CD8-positive, alpha-beta memory T cell (primary cell): Measurements from ENCODE around the gene CRYGN. TPM values are rescaled to one million over a fixed set of nuclear protein-coding genes. Genes with fewer than 3 reads are reported as not detected.

Experiments
- CTCF ChIA-PET: fragments of 350-600 bp; sonication (Branson Sonifier 250); formaldehyde crosslinking; loops from one replicate; lab custom pipeline; 2021; ENCODE audit warnings: antibody characterized with exemption; lab: Charles Lee
- POLR2A ChIA-PET: fragments of 350-600 bp; sonication (Branson Sonifier 250); formaldehyde crosslinking; loops from one replicate; lab custom pipeline; 2021; ENCODE audit warnings: antibody characterized with exemption; lab: Charles Lee
- DNase-seq, 5 donors: peaks; one replicate each; pipeline versions ENCODE4 v3.0.0 to v3.0.0-alpha.2; 2020 to 2022; ENCODE audit warnings: mixed read lengths in 1 of 5
- H3K27ac ChIP-seq: one replicate; pipeline ENCODE4 v1.7.0; 2013; ENCODE audit warnings: low read depth, mild to moderate bottlenecking, low read length, moderate library complexity
- H3K27me3 ChIP-seq: 2 replicates; pipeline ENCODE4 v1.7.0; 2013; ENCODE audit warnings: low read length, mild to moderate bottlenecking; ENCODE audit not compliant: insufficient read depth, poor library complexity, severe bottlenecking
- H3K36me3 ChIP-seq: 2 replicates; pipeline ENCODE4 v1.7.0; 2013; ENCODE audit warnings: mild to moderate bottlenecking, low read length, moderate library complexity; ENCODE audit not compliant: insufficient read depth
- H3K4me1 ChIP-seq: 2 replicates; pipeline ENCODE4 v1.7.0; 2013; ENCODE audit warnings: mild to moderate bottlenecking, low read length, moderate library complexity; ENCODE audit not compliant: insufficient read depth
- H3K4me3 ChIP-seq: 2 replicates; pipeline ENCODE4 v1.7.0; 2013; ENCODE audit warnings: mild to moderate bottlenecking, low read length
- H3K9me3 ChIP-seq: 2 replicates; pipeline ENCODE4 v1.7.0; 2013; ENCODE audit warnings: mild to moderate bottlenecking, low read length
- H3K27ac Mint-ChIP-seq, 8 donors: one replicate each; pipeline ENCODE4 v1.8.0; 2020 to 2021; ENCODE audit warnings: mixed read lengths in 8 of 8, mild to moderate bottlenecking in 6 of 8, inconsistent platforms in 3 of 8, moderate library complexity in 3 of 8
- H3K27me3 Mint-ChIP-seq, 2 donors: one replicate each; pipeline ENCODE4 v1.8.0; 2020 to 2021; ENCODE audit warnings: mixed read lengths in 2 of 2, mild to moderate bottlenecking in 1 of 2, moderate library complexity in 1 of 2
- H3K36me3 Mint-ChIP-seq, 3 donors: one replicate each; pipeline ENCODE4 v1.8.0; 2020 to 2021; ENCODE audit warnings: mixed read lengths in 3 of 3, inconsistent platforms in 1 of 3, mild to moderate bottlenecking in 1 of 3
- H3K4me1 Mint-ChIP-seq, 3 donors: one replicate each; pipeline ENCODE4 v1.8.0; 2020 to 2021; ENCODE audit warnings: mixed read lengths in 3 of 3, inconsistent platforms in 1 of 3, mild to moderate bottlenecking in 1 of 3
- H3K4me3 Mint-ChIP-seq, 7 donors: one replicate each; pipeline ENCODE4 v1.8.0; 2020 to 2021; ENCODE audit warnings: mixed read lengths in 7 of 7, mild to moderate bottlenecking in 6 of 7, moderate library complexity in 4 of 7, inconsistent platforms in 2 of 7
- H3K9me3 Mint-ChIP-seq, 5 donors: one replicate each; pipeline ENCODE4 v1.8.0; 2020 to 2022; ENCODE audit warnings: mixed read lengths in 5 of 5, mild to moderate bottlenecking in 3 of 5, moderate library complexity in 2 of 5, inconsistent platforms in 1 of 5
- polyA plus RNA-seq: library from polyadenylated mRNA; unstranded; fragments of 300-500 nt; fragmentation: Illumina TruSeq; gene quantifications from one replicate; pipeline ENCODE4 v1.2.3, GENCODE V29; 2021
- total RNA-seq, 2 experiments: library from RNA; stranded (reverse); gene quantifications; one replicate each; pipeline ENCODE4 v1.2.3, GENCODE V29; 2021

The CRYGN gene
- total and polyA plus RNA-seq, 3 experiments from 2014 or later: 0.41 TPM; not detected in 2

DNA sequence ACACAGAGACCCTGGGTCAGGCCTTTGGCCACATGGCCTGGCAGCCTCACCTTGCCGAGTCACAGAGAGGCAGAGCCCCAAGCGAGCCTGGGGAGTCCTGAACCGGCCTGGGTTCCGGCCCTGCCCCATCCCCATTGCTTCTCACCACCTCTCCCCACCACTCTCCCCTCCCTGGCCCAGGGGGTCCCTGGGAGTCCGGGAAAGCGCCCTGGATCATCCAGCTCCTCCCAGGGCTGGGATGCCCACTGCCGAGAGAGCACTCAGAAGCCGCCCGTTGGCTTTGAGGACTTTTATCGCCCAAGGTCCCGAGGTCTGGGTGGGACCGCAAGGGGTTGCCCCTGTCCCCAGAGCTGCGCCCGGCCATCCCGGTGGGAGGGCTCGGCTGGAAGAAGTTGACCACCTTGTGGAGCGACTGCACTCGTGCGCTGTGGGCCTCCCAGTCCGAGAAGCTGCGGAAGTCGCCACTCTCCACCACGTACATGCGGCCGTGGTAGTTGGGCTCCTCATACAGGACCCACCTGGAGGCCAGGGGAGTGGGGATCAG lies 8.1 kb downstream of the CRYGN start:
- CTCF ChIA-PET: interaction anchor here (1.4 to 3.6 kb wide), 4 partner anchors 8 to 63 kb away, joined by 4 to 17 read pairs (median 6); partner anchors contain the start of gene CRYGN
- no peaks in the 10 kb centered on the region for H3K9me3 ChIP-seq
- peaks cover 71% of the 10 kb centered on the region for H3K4me1 ChIP-seq
- H3K36me3 ChIP-seq: no peaks in the 10 kb centered on the region
- Mint-ChIP-seq H3K4me3 (peak overlapping the region in 2 of 7 donors; percentile 13 to 19), H3K4me1 (peaks cover 45 to 62% (median 46%) of the 10 kb centered on the region in 3 donors), H3K36me3 (no peaks in the 10 kb centered on the region), H3K27me3 (no peaks in the 10 kb centered on the region), H3K27ac (peak overlapping the region in 3 of 8 donors; percentile 39 to 84 (median 57)), H3K9me3 (no peaks in the 10 kb centered on the region)
- no peak for DNase-seq
- H3K4me3 ChIP-seq: no peak overlapping the region
- H3K27me3 ChIP-seq: no peaks in the 10 kb centered on the region
- POLR2A ChIA-PET: no interaction called here
- H3K27ac ChIP-seq: no peak overlapping the region

DNA sequence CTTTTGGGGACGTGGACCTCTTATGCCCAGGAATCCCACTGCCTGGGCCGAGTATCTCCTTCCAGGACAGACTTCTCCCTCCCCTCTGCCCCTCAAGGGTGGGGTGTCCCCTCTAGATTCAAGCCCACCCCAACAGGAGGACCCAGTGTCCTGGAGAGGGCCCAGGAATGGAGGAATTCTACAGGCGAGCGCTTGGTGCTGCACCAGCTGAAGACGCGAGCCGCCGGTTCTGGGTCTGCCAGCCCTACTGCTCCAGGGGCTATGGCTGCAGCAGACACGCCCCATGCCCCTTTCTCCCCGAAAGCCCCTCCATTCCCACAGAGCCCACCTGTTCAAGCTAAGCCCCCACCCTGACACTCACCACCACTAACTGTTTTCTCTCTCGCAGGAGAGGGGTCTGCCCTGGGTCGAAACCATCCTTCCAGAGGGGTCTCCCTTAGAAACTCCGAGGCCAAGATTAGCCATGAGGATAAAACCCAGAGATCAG lies 8.6 kb downstream of the CRYGN start:
- peaks cover 44 to 62% (median 45%) of the 10 kb centered on the region in 3 donors for H3K4me1 Mint-ChIP-seq
- H3K4me3 Mint-ChIP-seq: peak overlapping the region in 2 of 7 donors; percentile 13 to 19
- no peak overlapping the region for H3K4me3 ChIP-seq
- H3K27ac Mint-ChIP-seq: peak overlapping the region in 5 of 8 donors; percentile 36 to 84 (median 55)
- H3K9me3 ChIP-seq: no peaks in the 10 kb centered on the region
- ChIA-PET POLR2A (no interaction called here), CTCF (interaction anchor here (1.4 to 3.6 kb wide), 3 partner anchors 9 to 79 kb away, joined by 4 to 17 read pairs (median 5); partner anchors contain the start of gene CRYGN)
- H3K27ac ChIP-seq: no peak overlapping the region
- H3K27me3 Mint-ChIP-seq: no peaks in the 10 kb centered on the region
- H3K27me3 ChIP-seq: no peaks in the 10 kb centered on the region
- no peaks in the 10 kb centered on the region for H3K9me3 Mint-ChIP-seq
- no peaks in the 10 kb centered on the region for H3K36me3 ChIP-seq
- no peaks in the 10 kb centered on the region for H3K36me3 Mint-ChIP-seq
- peaks cover 76% of the 10 kb centered on the region for H3K4me1 ChIP-seq
- DNase-seq: no peak

DNA sequence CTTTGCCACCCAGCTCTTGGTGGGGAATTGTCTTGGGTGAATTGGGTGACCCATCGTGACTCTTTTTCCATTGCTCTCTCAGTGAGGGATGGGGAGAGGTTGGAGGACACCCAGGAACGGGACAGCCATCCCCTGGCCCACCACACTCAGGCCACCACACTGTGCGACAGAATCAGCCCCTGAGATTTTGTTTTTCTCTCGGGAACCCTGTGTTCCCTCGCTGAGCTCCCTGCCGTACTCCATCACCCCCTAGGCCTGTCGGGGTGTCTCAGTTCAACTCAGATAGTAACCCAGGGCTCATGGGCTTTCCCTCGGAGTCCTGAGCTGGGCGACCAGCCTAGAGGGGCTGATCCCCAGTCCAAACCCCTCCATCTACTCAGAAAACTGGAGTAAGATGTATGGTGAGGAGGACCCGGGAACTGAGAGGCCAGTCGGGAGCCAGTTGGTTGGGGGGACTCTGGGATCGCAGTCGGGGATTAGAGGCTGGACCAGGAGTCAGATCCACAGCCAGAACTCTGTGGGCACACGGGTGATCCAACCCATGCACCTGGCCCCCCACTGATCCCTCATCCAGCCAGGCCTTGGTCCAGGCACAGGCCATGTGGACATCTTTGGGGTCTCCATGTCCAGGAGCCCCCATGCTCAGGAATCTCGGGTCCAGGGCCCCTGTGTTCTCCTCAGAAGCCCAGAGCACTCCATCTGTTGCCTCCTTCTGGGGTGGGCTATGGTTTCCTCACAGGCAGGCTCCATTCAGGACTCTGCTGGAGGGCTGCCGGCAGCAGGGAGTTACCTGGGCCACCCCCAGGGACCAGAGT lies 9.3 kb downstream of the CRYGN start:
- Mint-ChIP-seq H3K27ac (peak overlapping the region in 7 of 8 donors; percentile 36 to 93 (median 90)), H3K9me3 (no peaks in the 10 kb centered on the region), H3K4me3 (peak overlapping the region in 3 of 7 donors; percentile 18 to 81 (median 80)), H3K4me1 (peaks cover 44 to 62% (median 45%) of the 10 kb centered on the region in 3 donors), H3K27me3 (no peaks in the 10 kb centered on the region), H3K36me3 (no peaks in the 10 kb centered on the region)
- DNase-seq: no peak
- ChIA-PET CTCF (interaction anchor here (0.8 to 2.4 kb wide), 8 partner anchors 9 to 115 kb away, joined by 3 to 17 read pairs (median 5); partner anchors contain the start of genes CRYGN and WDR86), POLR2A (interaction anchor here (1.6 kb wide), 1 partner anchor 21 kb away, joined by 6 read pairs; the partner anchor contains the start of gene WDR86)
- H3K4me3 ChIP-seq: no peak overlapping the region
- no peak overlapping the region for H3K27ac ChIP-seq
- H3K36me3 ChIP-seq: no peaks in the 10 kb centered on the region
- no peaks in the 10 kb centered on the region for H3K9me3 ChIP-seq
- H3K4me1 ChIP-seq: peaks cover 76% of the 10 kb centered on the region
- H3K27me3 ChIP-seq: no peaks in the 10 kb centered on the region

DNA sequence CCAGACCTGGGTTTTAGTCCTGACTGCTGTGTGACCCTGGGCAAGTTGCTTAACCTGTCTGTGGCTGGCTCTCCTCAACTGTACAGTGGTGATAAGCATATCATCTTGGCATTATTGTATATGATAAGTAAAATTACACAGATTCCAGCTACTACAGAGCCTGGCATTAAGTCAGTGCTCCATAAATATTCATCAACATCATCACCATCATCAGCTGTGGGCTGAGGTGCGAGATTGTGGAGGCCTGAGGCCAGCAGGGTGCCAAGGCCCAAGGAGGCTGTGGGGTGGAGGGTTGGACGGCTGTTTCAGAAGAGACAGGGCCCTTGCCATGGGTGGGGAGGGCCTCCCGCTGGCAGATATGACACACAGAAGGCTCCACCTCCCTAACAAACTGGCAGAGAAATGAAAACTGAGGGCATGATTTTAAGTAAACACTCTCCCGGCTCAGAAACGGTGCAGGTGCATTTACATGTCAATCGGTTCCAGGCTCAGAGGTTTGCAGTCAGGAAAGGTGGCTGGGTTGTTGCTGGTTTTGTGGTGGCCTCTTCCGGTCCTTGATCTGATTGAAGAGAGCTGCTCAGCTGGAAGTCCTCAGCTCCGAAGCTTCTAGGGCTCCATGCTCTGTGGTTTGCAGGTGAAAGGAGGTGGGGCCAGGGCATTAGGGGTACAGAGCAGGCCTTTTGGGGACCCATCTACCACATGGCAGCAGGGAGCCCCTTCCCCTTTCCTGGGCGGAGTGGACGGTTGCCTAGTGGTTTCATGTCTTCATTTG lies 10.2 kb downstream of the CRYGN start:
- Mint-ChIP-seq H3K27me3 (no peaks in the 10 kb centered on the region), H3K27ac (peak overlapping the region; percentile 70 to 96 (median 90)), H3K9me3 (no peaks in the 10 kb centered on the region), H3K4me3 (peak overlapping the region; percentile 45 to 83 (median 70)), H3K36me3 (no peaks in the 10 kb centered on the region), H3K4me1 (peaks cover 44 to 60% (median 45%) of the 10 kb centered on the region in 3 donors)
- no peak overlapping the region for H3K27ac ChIP-seq
- ChIA-PET POLR2A (interaction anchor here (0.6 to 1.6 kb wide), 2 partner anchors 8 to 20 kb away, joined by 4 to 6 read pairs; partner anchors contain the start of gene WDR86), CTCF (interaction anchor here (0.6 to 2.4 kb wide), 8 partner anchors 19 to 114 kb away, joined by 3 to 17 read pairs (median 5); partner anchors contain the start of gene WDR86)
- H3K4me3 ChIP-seq: peak overlapping the region; percentile 15
- peaks cover 76% of the 10 kb centered on the region for H3K4me1 ChIP-seq
- peak; percentile 26 to 84 (median 71) for DNase-seq
- no peaks in the 10 kb centered on the region for H3K27me3 ChIP-seq
- no peaks in the 10 kb centered on the region for H3K36me3 ChIP-seq
- no peaks in the 10 kb centered on the region for H3K9me3 ChIP-seq

DNA sequence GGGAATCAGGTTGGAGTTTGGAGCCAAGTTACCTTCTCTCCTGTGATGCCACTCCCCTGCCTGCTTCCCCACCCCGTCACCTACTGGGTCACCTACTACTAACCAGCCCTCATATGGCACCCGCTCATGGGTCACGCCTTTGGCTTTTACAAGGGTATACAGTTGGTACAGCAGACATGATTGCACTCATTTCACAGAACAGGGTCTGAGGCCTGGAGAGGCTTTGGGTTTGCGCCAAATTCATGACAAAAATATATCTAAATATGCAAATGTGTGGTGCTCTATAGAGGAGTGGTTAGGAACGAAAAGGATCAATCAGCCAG lies 10.7 kb downstream of the CRYGN start:
- peak overlapping the region; percentile 70 to 96 (median 90) for H3K27ac Mint-ChIP-seq
- H3K36me3 ChIP-seq: no peaks in the 10 kb centered on the region
- no peak for DNase-seq
- H3K9me3 ChIP-seq: no peaks in the 10 kb centered on the region
- H3K27ac ChIP-seq: no peak overlapping the region
- H3K4me1 ChIP-seq: peaks cover 76% of the 10 kb centered on the region
- H3K4me1 Mint-ChIP-seq: peaks cover 44 to 58% (median 45%) of the 10 kb centered on the region in 3 donors
- H3K4me3 ChIP-seq: peak overlapping the region; percentile 15
- H3K4me3 Mint-ChIP-seq: peak overlapping the region in 6 of 7 donors; percentile 45 to 83 (median 75)
- ChIA-PET POLR2A (no interaction called here), CTCF (interaction anchor here (1.7 to 2.4 kb wide), 3 partner anchors 20 to 61 kb away, joined by 5 to 17 read pairs (median 9); partner anchors contain the start of gene WDR86)
- no peaks in the 10 kb centered on the region for H3K27me3 ChIP-seq
- no peaks in the 10 kb centered on the region for H3K9me3 Mint-ChIP-seq
- H3K27me3 Mint-ChIP-seq: no peaks in the 10 kb centered on the region
- no peaks in the 10 kb centered on the region for H3K36me3 Mint-ChIP-seq

DNA sequence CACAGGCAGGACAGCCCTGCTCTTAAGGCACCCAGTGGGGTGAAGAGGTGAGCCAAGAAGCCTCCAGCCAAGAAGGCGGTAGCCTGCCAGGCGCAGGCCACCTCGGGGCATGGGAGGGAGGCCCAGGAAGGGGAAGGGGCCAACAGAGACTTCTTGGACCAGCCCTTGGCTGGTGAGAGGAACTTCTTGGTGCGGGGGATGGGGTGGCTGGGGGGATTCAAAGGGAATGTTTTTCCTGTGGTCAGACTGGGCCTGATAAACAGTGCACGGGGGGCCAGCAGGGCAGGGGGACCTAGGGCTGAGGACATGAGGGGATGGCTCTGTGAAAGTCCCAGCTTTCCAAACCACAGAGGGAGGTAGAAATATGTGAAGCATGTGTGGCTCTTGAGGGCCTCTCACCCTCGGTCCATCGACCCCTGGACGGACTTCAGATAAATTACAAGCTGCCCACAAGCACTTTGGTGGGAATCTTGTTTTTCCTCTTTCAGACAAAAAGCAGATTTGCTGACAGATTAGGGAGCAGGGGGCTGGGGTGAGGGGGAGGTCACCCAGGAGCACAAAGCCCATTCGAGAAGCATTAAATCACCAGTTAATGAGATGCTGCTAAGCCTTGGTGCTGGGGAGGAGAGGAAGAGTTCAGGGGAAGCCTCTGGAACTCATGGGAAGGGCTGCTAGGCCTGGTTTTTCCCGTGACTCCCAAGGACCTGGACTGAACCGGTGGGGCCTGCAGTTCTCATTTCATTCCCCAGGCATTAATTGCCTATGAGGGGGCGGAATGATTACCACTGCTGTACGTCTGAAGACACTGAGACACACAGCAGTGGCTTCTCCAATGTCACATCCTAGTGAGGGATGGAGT lies 11.3 kb downstream of the CRYGN start:
- H3K4me1 Mint-ChIP-seq: peaks cover 44 to 57% (median 45%) of the 10 kb centered on the region in 3 donors
- no peaks in the 10 kb centered on the region for H3K36me3 Mint-ChIP-seq
- Histone ChIP-seq H3K27me3 (no peaks in the 10 kb centered on the region), H3K36me3 (no peaks in the 10 kb centered on the region), H3K27ac (no peak overlapping the region), H3K4me1 (peaks cover 72% of the 10 kb centered on the region), H3K9me3 (no peaks in the 10 kb centered on the region), H3K4me3 (peak overlapping the region; percentile 15)
- no peaks in the 10 kb centered on the region for H3K9me3 Mint-ChIP-seq
- POLR2A ChIA-PET: interaction anchor here (0.6 kb wide), 1 partner anchor 12 kb away, joined by 3 read pairs; no protein-coding TSS in a partner anchor
- H3K27ac Mint-ChIP-seq: peak overlapping the region; percentile 55 to 93 (median 84)
- H3K4me3 Mint-ChIP-seq: peak overlapping the region in 5 of 7 donors; percentile 5 to 70 (median 34)
- H3K27me3 Mint-ChIP-seq: no peaks in the 10 kb centered on the region
- CTCF ChIA-PET: interaction anchor here (2.4 to 3.3 kb wide), 2 partner anchors 19 to 20 kb away, joined by 14 to 17 read pairs; no protein-coding TSS in a partner anchor
- no peak for DNase-seq
